HepG2 (cell line): ENCODE measurements around the gene KIF1B. TPM values are rescaled to one million over a fixed set of nuclear protein-coding genes. Genes with fewer than 3 reads are reported as not detected.

Source experiments
- ATAC-seq: fragments of 200-7000 bp; cut with Tn5 transposase; 3 replicates; pipeline ENCODE4 v1.9.1; 2020; ENCODE audit warnings: mild to moderate bottlenecking, moderate library complexity
- BruUV-seq: library from RNA; stranded (reverse); fragments of 400-500 nt; replicated peaks from 2 replicates; lab custom pipeline; 2021; lab: Mats Ljungman, UMichigan
- CTCF ChIA-PET: fragments of 300-600 bp; formaldehyde crosslinking; extraction: SDS; loops from one replicate; lab custom pipeline; 2021; ENCODE audit warnings: low total read pairs, inconsistent platforms, low intra/inter-chr PET ratio; lab: Yijun Ruan, JAX
- POLR2A ChIA-PET: fragments of 350-600 bp; sonication (Branson Sonifier 250); formaldehyde crosslinking; loops from one replicate; lab custom pipeline; 2020; ENCODE audit warnings: antibody characterized with exemption, inconsistent platforms; lab: Yijun Ruan, JAX
- DNase-seq: peaks from one replicate; pipeline ENCODE4 v3.0.0-alpha.2; 2015; ENCODE audit warnings: low spot score
- FAIRE-seq: peaks from 3 replicates; lab custom pipeline; 2011; peaks lifted over from hg19 to GRCh38; lab: Jason Lieb, UNC
- H2AFZ ChIP-seq: one replicate; pipeline ENCODE4 v1.6.1; 2011; ENCODE audit warnings: low read length, inconsistent platforms
- H3K27ac ChIP-seq: fragments of 300-600 bp; 3 replicates; pipeline ENCODE4 v1.8.0; 2011; ENCODE audit warnings: mixed run types, mild to moderate bottlenecking, mixed read lengths, low read length, inconsistent platforms; ENCODE audit not compliant: insufficient read depth; ENCODE audit errors: extremely low read length
- H3K27me3 ChIP-seq, 2 experiments: fragments of 200-600 bp in 1 of 2; 2 replicates in 1 of 2; 3 replicates in 1 of 2; pipeline versions ENCODE4 v1.6.0 to v1.8.0; 2011; ENCODE audit warnings: low read length in 2 of 2, mild to moderate bottlenecking in 2 of 2, moderate library complexity in 2 of 2, inconsistent platforms in 1 of 2; ENCODE audit not compliant: insufficient read depth in 2 of 2, control insufficient read depth in 1 of 2
- H3K36me3 ChIP-seq, 2 experiments: fragments of 200-600 bp in 1 of 2; replicated peaks in 1 of 2; 2 replicates in 1 of 2; 3 replicates in 1 of 2; pipeline versions ENCODE4 v1.5.1 to v1.8.0; 2011; ENCODE audit warnings: low read length in 2 of 2, inconsistent platforms in 1 of 2; ENCODE audit not compliant: insufficient read depth in 2 of 2, control insufficient read depth in 1 of 2
- H3K4me1 ChIP-seq: 2 replicates; pipeline ENCODE4 v1.5.1; 2012; ENCODE audit warnings: low read length, inconsistent platforms; ENCODE audit not compliant: insufficient read depth
- H3K4me2 ChIP-seq: 2 replicates; pipeline ENCODE4 v1.6.0; 2011; ENCODE audit warnings: low read depth, low read length, inconsistent platforms
- H3K4me3 ChIP-seq, 3 experiments: fragments of 200-600 bp in 1 of 3; sonication (generic), shearing (Covaris generic) in 1 of 3; replicated peaks in 1 of 3; 2 replicates each; pipeline ENCODE4 v1.5.1; 2011 to 2016; ENCODE audit warnings: low read length in 3 of 3, inconsistent platforms in 2 of 3, low read depth in 2 of 3, mild to moderate bottlenecking in 2 of 3, control low read depth in 1 of 3, mixed read lengths in 1 of 3; ENCODE audit not compliant: insufficient read depth in 1 of 3
- H3K79me2 ChIP-seq: one replicate; pipeline ENCODE4 v1.6.1; 2011; ENCODE audit warnings: low read length, inconsistent platforms; ENCODE audit not compliant: insufficient read depth
- H3K9ac ChIP-seq: 2 replicates; pipeline ENCODE4 v1.6.0; 2011; ENCODE audit warnings: mild to moderate bottlenecking, low read depth, low read length, inconsistent platforms; ENCODE audit not compliant: insufficient read depth
- H3K9me3 ChIP-seq: 2 replicates; pipeline ENCODE4 v1.5.1; 2012; ENCODE audit warnings: mild to moderate bottlenecking, low read length
- H4K20me1 ChIP-seq: 2 replicates; pipeline ENCODE4 v1.6.0; 2011; ENCODE audit warnings: inconsistent platforms, mild to moderate bottlenecking, low read length, moderate library complexity; ENCODE audit not compliant: insufficient read depth
- ELF3 ChIP-seq: IDR thresholded peaks from 2 replicates; pipeline ENCODE4 v1.6.1; 2016; ENCODE audit warnings: missing genetic modification reagents, missing compliant biosample characterization
- NFYC ChIP-seq: IDR thresholded peaks from 2 replicates; pipeline ENCODE4 v1.6.1; 2016; ENCODE audit warnings: missing genetic modification reagents, missing compliant biosample characterization
- RAD51 ChIP-seq: fragments of 450-650 bp; IDR thresholded peaks from 2 replicates; pipeline ENCODE4 v1.6.1; 2016; ENCODE audit warnings: borderline replicate concordance
- SOX6 ChIP-seq, 2 experiments: fragments of 450-650 bp in 1 of 2; sonication (generic) in 1 of 2; formaldehyde crosslinking in 1 of 2; IDR thresholded peaks; 2 replicates each; pipeline versions ENCODE4 v1.4.0 to v1.6.1; 2017 to 2020; ENCODE audit warnings: antibody characterized with exemption in 1 of 2, mild to moderate bottlenecking in 1 of 2, missing genetic modification reagents in 1 of 2
- SP2 ChIP-seq: sonication (generic); formaldehyde crosslinking; IDR thresholded peaks from 2 replicates; pipeline ENCODE4 v1.5.1; 2020; ENCODE audit warnings: mild to moderate bottlenecking, missing genetic modification reagents
- TBL1XR1 ChIP-seq: fragments of 150-350 bp; IDR thresholded peaks from 2 replicates; pipeline ENCODE4 v1.6.1; 2014; ENCODE audit warnings: borderline replicate concordance, low read length; ENCODE audit not compliant: partially characterized antibody
- TGIF2 ChIP-seq: IDR thresholded peaks from 2 replicates; pipeline ENCODE4 v1.6.1; 2016; ENCODE audit warnings: control low read depth, missing compliant biosample characterization
- THAP7 ChIP-seq: sonication (generic); formaldehyde crosslinking; IDR thresholded peaks from 2 replicates; pipeline ENCODE4 v1.8.1; 2023; ENCODE audit warnings: mild to moderate bottlenecking, missing genetic modification reagents
- TMF1 ChIP-seq: sonication (generic); formaldehyde crosslinking; IDR thresholded peaks from 2 replicates; pipeline ENCODE4 v1.8.1; 2022; ENCODE audit warnings: low read depth, missing genetic modification reagents
- TOE1 ChIP-seq: sonication (generic); formaldehyde crosslinking; IDR thresholded peaks from 2 replicates; pipeline ENCODE4 v1.4.0; 2020; ENCODE audit warnings: mild to moderate bottlenecking, missing genetic modification reagents
- YEATS4 ChIP-seq: sonication (generic); formaldehyde crosslinking; IDR thresholded peaks from 2 replicates; pipeline ENCODE4 v1.4.0; 2020; ENCODE audit warnings: missing genetic modification reagents, borderline replicate concordance
- WGBS: methylation state at CpG from one replicate; pipeline ENCODE4 v1.1.6; 2017; ENCODE audit warnings: low lambda C conversion rate; 5-methylcytosine and 5-hydroxymethylcytosine counted together
- in situ Hi-C: cut with HindIII; loops from 2 replicates; pipeline ENCODE4 v1.10.0; 2017; ENCODE audit warnings: low pct_unique_long_range_greater_than_20kb; ENCODE audit not compliant: extremely low pct_ligation_motif_present
- intact Hi-C: fragments of 100-400 bp; cut with micrococcal nuclease; formaldehyde crosslinking; loops from one replicate; pipeline ENCODE4 v1.10.0; 2022; ENCODE audit not compliant: unreplicated experiment
- polyA plus RNA-seq, 8 experiments: library from polyadenylated mRNA; depleted of rRNA in 3 of 8; stranded (reverse) in 7 of 8; unstranded in 1 of 8; fragments of >200 nt; fragmentation: Illumina TruSeq in 4 of 8; extraction: Trizol in 4 of 8; gene quantifications; 2 replicates each; pipeline versions ENCODE4 v1.2.1 to v1.2.3, GENCODE V29; 2011 to 2016; ENCODE audit warnings: low read depth in 4 of 8, missing spikeins in 1 of 8, mixed read lengths in 1 of 8; ENCODE audit not compliant: insufficient read depth in 1 of 8
- total RNA-seq, 5 experiments: library from RNA; depleted of rRNA; stranded (reverse); fragments of >200 nt; fragmentation: Illumina TruSeq; extraction: Trizol; gene quantifications; 2 replicates each; pipeline ENCODE4 v1.2.3, GENCODE V29; 2016; ENCODE audit warnings: low read depth in 1 of 5
- TF ChIP-seq, protein P1 (sequence below): sonication (generic); formaldehyde crosslinking; IDR thresholded peaks from 2 replicates; pipeline ENCODE4 v1.5.1; 2020; ENCODE audit warnings: missing genetic modification reagents, mild to moderate bottlenecking, borderline replicate concordance
- TF ChIP-seq, protein P2 (sequence below): sonication (generic); formaldehyde crosslinking; IDR thresholded peaks from 2 replicates; pipeline ENCODE4 v1.4.0; 2020; ENCODE audit warnings: missing genetic modification reagents
- TF ChIP-seq, protein P3 (sequence below): IDR thresholded peaks from 2 replicates; pipeline ENCODE4 v1.6.1; 2016; ENCODE audit warnings: missing biosample characterization, missing genetic modification reagents, low read depth
- TF ChIP-seq, protein P4 (sequence below): sonication (generic); formaldehyde crosslinking; IDR thresholded peaks from 2 replicates; pipeline ENCODE4 v1.8.0; 2022; ENCODE audit warnings: missing genetic modification reagents, mild to moderate bottlenecking, borderline replicate concordance
- TF ChIP-seq, protein P5 (sequence below): sonication (generic); formaldehyde crosslinking; IDR thresholded peaks from 2 replicates; pipeline ENCODE4 v1.4.0; 2020; ENCODE audit warnings: missing genetic modification reagents

The KIF1B gene
- total and polyA plus RNA-seq, 2 of the 13 experiments (the other 11 are each of a cell fraction or from before 2014, with no cell fraction given): 26.7 to 32.5 TPM

GRCh38 chr1:10339815-10340214, 129.4 kb downstream of the KIF1B start:
- Histone ChIP-seq H3K79me2 (no peaks in the 10 kb centered on the region), H3K27me3 (no peaks in the 10 kb centered on the region), H2AFZ (no peak overlapping the region), H3K36me3 (peaks cover 27 to 76% of the 10 kb centered on the region in 2 experiments), H3K4me1 (no peaks in the 10 kb centered on the region), H3K27ac (no peak overlapping the region), H3K4me2 (no peak overlapping the region), H4K20me1 (no peaks in the 10 kb centered on the region; the same call in 1 of the 2 replicates), H3K9me3 (no peaks in the 10 kb centered on the region), H3K9ac (no peak overlapping the region), H3K4me3 (no peak overlapping the region)
- 87% methylated on average over 5 of the region's 5 CpGs for WGBS
- no TSS peak for BruUV-seq
- intact Hi-C loops (loop anchor here (2.0 kb wide), 1 partner anchor 389 kb away; no protein-coding TSS in a partner anchor), in situ Hi-C loops (no loop called here)
- DNase-seq (no peak), ATAC-seq (no peak), FAIRE-seq (no peak)
- POLR2A ChIA-PET: no interaction called here
- CTCF ChIA-PET: no interaction called here
- TF ChIP-seq, protein P1, sequence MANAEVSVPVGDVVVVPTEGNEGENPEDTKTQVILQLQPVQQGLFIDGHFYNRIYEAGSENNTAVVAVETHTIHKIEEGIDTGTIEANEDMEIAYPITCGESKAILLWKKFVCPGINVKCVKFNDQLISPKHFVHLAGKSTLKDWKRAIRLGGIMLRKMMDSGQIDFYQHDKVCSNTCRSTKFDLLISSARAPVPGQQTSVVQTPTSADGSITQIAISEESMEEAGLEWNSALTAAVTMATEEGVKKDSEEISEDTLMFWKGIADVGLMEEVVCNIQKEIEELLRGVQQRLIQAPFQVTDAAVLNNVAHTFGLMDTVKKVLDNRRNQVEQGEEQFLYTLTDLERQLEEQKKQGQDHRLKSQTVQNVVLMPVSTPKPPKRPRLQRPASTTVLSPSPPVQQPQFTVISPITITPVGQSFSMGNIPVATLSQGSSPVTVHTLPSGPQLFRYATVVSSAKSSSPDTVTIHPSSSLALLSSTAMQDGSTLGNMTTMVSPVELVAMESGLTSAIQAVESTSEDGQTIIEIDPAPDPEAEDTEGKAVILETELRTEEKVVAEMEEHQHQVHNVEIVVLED (CRISPR knock-in tag): no peak
- TF ChIP-seq, protein P2, sequence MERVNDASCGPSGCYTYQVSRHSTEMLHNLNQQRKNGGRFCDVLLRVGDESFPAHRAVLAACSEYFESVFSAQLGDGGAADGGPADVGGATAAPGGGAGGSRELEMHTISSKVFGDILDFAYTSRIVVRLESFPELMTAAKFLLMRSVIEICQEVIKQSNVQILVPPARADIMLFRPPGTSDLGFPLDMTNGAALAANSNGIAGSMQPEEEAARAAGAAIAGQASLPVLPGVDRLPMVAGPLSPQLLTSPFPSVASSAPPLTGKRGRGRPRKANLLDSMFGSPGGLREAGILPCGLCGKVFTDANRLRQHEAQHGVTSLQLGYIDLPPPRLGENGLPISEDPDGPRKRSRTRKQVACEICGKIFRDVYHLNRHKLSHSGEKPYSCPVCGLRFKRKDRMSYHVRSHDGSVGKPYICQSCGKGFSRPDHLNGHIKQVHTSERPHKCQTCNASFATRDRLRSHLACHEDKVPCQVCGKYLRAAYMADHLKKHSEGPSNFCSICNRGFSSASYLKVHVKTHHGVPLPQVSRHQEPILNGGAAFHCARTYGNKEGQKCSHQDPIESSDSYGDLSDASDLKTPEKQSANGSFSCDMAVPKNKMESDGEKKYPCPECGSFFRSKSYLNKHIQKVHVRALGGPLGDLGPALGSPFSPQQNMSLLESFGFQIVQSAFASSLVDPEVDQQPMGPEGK (CRISPR knock-in tag): no peak
- TF ChIP-seq, protein P3, sequence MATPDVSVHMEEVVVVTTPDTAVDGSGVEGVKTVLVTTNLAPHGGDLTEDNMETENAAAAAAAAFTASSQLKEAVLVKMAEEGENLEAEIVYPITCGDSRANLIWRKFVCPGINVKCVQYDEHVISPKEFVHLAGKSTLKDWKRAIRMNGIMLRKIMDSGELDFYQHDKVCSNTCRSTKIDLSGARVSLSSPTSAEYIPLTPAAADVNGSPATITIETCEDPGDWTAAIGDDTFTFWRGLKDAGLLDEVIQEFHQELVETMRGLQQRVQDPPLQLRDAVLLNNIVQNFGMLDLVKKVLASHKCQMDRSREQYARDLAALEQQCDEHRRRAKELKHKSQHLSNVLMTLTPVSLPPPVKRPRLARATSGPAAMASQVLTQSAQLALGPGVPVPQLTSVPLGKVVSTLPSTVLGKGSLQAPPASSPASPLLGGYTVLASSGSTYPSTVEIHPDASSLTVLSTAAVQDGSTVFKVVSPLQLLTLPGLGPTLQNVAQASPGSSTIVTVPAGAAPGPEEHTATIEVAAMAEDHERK (CRISPR knock-in tag): no peak
- TF ChIP-seq SP2 (CRISPR knock-in tag) (no peak), THAP7 (CRISPR knock-in tag) (no peak), ELF3 (CRISPR knock-in tag) (no peak), TBL1XR1 (no peak), TGIF2 (CRISPR knock-in tag) (no peak), SOX6 (IDR thresholded peaks at IDR 0.05) (no peak), SOX6 (CRISPR knock-in tag; IDR thresholded peaks at IDR 0.05) (no peak), YEATS4 (no peak), TMF1 (CRISPR knock-in tag) (no peak), NFYC (no peak), TOE1 (CRISPR knock-in tag) (no peak), RAD51 (no peak)
- TF ChIP-seq, protein P4, sequence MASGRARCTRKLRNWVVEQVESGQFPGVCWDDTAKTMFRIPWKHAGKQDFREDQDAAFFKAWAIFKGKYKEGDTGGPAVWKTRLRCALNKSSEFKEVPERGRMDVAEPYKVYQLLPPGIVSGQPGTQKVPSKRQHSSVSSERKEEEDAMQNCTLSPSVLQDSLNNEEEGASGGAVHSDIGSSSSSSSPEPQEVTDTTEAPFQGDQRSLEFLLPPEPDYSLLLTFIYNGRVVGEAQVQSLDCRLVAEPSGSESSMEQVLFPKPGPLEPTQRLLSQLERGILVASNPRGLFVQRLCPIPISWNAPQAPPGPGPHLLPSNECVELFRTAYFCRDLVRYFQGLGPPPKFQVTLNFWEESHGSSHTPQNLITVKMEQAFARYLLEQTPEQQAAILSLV (CRISPR knock-in tag): no peak
- TF ChIP-seq, protein P5, sequence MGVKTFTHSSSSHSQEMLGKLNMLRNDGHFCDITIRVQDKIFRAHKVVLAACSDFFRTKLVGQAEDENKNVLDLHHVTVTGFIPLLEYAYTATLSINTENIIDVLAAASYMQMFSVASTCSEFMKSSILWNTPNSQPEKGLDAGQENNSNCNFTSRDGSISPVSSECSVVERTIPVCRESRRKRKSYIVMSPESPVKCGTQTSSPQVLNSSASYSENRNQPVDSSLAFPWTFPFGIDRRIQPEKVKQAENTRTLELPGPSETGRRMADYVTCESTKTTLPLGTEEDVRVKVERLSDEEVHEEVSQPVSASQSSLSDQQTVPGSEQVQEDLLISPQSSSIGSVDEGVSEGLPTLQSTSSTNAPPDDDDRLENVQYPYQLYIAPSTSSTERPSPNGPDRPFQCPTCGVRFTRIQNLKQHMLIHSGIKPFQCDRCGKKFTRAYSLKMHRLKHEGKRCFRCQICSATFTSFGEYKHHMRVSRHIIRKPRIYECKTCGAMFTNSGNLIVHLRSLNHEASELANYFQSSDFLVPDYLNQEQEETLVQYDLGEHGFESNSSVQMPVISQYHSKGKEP (CRISPR knock-in tag): no peak
